ENCODE measurements around the gene CHD3. TPM values are rescaled to one million over a fixed set of nuclear protein-coding genes. Genes with fewer than 3 reads are reported as not detected.
A peak's percentile ranks its signal among the peaks of the same experiment; 100 is the strongest.

The CHD3 gene
- total and polyA plus RNA-seq, 2 of the 13 experiments (the other 11 are each of a cell fraction or from before 2014, with no cell fraction given) = 2.7 to 3.7 TPM

DNA sequence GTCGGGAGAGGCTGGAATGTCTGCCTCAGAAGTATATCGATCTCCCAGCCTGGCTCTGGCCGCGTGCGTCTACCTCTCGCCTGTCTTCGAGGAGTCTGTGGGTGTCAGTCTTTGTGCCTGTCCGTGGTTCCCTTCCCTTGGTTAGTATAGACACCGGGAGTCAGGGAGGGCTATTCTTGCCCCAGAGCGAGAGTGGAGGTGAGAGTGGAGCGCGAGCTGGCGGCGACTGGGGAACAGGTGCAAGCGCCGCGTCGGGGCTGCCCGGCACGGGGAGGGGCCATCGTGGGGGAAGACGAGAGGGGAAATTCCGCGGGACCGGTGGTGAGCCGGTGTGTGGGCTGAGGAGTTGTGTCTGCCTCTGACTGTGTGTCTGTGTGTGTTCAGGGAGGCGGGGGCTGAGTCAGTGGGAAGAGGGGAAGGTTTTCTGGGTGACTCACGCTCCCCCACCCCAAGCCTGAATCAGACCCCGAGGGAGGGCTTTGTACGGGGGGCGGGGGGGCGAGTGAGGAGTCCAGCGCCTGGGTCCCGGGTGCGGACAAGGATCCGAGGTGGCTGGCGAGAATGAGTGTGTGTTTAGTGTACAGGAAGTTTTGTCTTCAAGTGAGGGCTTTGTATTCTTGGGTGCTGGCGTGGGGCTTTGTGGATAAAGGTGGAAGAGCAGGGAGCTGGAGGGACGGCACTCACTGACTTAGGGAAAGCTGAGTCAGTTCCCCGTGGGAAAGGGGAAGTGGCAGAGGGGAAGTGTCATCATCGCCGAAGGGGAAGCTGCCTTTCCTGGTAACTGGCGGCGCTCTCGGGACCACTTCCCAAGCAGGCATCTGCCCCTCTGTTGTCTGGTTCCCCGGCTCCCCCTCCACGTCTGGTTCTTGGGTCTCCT is 46.0 kb upstream of the CHD3 start (continued):
- TF ChIP-seq, protein P1, sequence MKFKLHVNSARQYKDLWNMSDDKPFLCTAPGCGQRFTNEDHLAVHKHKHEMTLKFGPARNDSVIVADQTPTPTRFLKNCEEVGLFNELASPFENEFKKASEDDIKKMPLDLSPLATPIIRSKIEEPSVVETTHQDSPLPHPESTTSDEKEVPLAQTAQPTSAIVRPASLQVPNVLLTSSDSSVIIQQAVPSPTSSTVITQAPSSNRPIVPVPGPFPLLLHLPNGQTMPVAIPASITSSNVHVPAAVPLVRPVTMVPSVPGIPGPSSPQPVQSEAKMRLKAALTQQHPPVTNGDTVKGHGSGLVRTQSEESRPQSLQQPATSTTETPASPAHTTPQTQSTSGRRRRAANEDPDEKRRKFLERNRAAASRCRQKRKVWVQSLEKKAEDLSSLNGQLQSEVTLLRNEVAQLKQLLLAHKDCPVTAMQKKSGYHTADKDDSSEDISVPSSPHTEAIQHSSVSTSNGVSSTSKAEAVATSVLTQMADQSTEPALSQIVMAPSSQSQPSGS (CRISPR knock-in tag; IDR thresholded peaks at IDR 0.05) = no peak
- no peak for TF ChIP-seq ZNF430 (CRISPR knock-in tag; IDR thresholded peaks at IDR 0.05)
- no peak for TF ChIP-seq ZNF256 (CRISPR knock-in tag; conservative IDR thresholded peaks at IDR 0.05)
- TF ChIP-seq SMAD3 (CRISPR knock-in tag; IDR thresholded peaks at IDR 0.05) = no peak
- no peak for TF ChIP-seq ATF7 (IDR thresholded peaks at IDR 0.05)
- TF ChIP-seq ATF7 (CRISPR knock-in tag; IDR thresholded peaks at IDR 0.05) = no peak
- TF ChIP-seq PAF1 (CRISPR knock-in tag; IDR thresholded peaks at IDR 0.05) = 0 out of 2 replicates have a peak, but pooled peaks have one; percentile 35
- TF ChIP-seq, protein P2, sequence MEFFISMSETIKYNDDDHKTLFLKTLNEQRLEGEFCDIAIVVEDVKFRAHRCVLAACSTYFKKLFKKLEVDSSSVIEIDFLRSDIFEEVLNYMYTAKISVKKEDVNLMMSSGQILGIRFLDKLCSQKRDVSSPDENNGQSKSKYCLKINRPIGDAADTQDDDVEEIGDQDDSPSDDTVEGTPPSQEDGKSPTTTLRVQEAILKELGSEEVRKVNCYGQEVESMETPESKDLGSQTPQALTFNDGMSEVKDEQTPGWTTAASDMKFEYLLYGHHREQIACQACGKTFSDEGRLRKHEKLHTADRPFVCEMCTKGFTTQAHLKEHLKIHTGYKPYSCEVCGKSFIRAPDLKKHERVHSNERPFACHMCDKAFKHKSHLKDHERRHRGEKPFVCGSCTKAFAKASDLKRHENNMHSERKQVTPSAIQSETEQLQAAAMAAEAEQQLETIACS (CRISPR knock-in tag; IDR thresholded peaks at IDR 0.05) = no peak
- no peak for TF ChIP-seq ZNF562 (CRISPR knock-in tag; IDR thresholded peaks at IDR 0.05; ENCODE audit: borderline replicate concordance)
- TF ChIP-seq, protein P3, sequence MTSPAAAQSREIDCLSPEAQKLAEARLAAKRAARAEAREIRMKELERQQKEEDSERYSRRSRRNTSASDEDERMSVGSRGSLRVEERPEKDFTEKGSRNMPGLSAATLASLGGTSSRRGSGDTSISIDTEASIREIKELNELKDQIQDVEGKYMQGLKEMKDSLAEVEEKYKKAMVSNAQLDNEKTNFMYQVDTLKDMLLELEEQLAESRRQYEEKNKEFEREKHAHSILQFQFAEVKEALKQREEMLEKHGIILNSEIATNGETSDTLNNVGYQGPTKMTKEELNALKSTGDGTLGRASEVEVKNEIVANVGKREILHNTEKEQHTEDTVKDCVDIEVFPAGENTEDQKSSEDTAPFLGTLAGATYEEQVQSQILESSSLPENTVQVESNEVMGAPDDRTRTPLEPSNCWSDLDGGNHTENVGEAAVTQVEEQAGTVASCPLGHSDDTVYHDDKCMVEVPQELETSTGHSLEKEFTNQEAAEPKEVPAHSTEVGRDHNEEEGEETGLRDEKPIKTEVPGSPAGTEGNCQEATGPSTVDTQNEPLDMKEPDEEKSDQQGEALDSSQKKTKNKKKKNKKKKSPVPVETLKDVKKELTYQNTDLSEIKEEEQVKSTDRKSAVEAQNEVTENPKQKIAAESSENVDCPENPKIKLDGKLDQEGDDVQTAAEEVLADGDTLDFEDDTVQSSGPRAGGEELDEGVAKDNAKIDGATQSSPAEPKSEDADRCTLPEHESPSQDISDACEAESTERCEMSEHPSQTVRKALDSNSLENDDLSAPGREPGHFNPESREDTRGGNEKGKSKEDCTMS (CRISPR knock-in tag; conservative IDR thresholded peaks at IDR 0.05) = no peak
- no peak for TF ChIP-seq ZNF557 (CRISPR knock-in tag; IDR thresholded peaks at IDR 0.05)
- TF ChIP-seq, protein P4, sequence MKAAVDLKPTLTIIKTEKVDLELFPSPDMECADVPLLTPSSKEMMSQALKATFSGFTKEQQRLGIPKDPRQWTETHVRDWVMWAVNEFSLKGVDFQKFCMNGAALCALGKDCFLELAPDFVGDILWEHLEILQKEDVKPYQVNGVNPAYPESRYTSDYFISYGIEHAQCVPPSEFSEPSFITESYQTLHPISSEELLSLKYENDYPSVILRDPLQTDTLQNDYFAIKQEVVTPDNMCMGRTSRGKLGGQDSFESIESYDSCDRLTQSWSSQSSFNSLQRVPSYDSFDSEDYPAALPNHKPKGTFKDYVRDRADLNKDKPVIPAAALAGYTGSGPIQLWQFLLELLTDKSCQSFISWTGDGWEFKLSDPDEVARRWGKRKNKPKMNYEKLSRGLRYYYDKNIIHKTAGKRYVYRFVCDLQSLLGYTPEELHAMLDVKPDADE (CRISPR knock-in tag; IDR thresholded peaks at IDR 0.05) = 0 out of 2 replicates have a peak, but pooled peaks have one; percentile 42
- TF ChIP-seq RBM22 (optimal IDR thresholded peaks at IDR 0.05; ENCODE audit: low read length) = peak; percentile 39
- TF ChIP-seq, protein P5, sequence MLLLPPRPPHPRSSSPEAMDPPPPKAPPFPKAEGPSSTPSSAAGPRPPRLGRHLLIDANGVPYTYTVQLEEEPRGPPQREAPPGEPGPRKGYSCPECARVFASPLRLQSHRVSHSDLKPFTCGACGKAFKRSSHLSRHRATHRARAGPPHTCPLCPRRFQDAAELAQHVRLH (CRISPR knock-in tag; IDR thresholded peaks at IDR 0.05; ENCODE audit: borderline replicate concordance, low read depth) = 0 out of 2 replicates have a peak, but pooled peaks have one; percentile 42
- TF ChIP-seq MTF1 (CRISPR knock-in tag; IDR thresholded peaks at IDR 0.05) = no peak
- 0 out of 2 replicates have a peak, but pooled peaks have one; percentile 52 for TF ChIP-seq HOXA9 (CRISPR knock-in tag; IDR thresholded peaks at IDR 0.05; ENCODE audit: borderline replicate concordance)
- peak; percentile 60 for TF ChIP-seq DMAP1 (CRISPR knock-in tag; IDR thresholded peaks at IDR 0.05)
- no peak for TF ChIP-seq NKX3-1 (CRISPR knock-in tag; IDR thresholded peaks at IDR 0.05)
- no peak for TF ChIP-seq TBX3 (IDR thresholded peaks at IDR 0.05; ENCODE audit: borderline replicate concordance)
- no peak for TF ChIP-seq ZNF431 (CRISPR knock-in tag; IDR thresholded peaks at IDR 0.05; ENCODE audit: borderline replicate concordance, low read depth)
- no peak for TF ChIP-seq EEA1 (CRISPR knock-in tag; IDR thresholded peaks at IDR 0.05; ENCODE audit: borderline replicate concordance)
- TF ChIP-seq, protein P6, sequence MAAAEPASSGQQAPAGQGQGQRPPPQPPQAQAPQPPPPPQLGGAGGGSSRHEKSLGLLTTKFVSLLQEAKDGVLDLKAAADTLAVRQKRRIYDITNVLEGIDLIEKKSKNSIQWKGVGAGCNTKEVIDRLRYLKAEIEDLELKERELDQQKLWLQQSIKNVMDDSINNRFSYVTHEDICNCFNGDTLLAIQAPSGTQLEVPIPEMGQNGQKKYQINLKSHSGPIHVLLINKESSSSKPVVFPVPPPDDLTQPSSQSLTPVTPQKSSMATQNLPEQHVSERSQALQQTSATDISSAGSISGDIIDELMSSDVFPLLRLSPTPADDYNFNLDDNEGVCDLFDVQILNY (CRISPR knock-in tag; conservative IDR thresholded peaks at IDR 0.05) = no peak
- no peak for TF ChIP-seq ADNP (CRISPR knock-in tag; IDR thresholded peaks at IDR 0.05)
